Activated CD4-positive, alpha-beta T cell treated with anti-CD3 and anti-CD28 coated beads, Interleukin-2, Interleukin-6, amounts not matched to agents 100 ng/mL and 50 ng/mL, durations not matched to agents 16 hours and 8 hours (primary cell): Measurements from ENCODE around the gene RBM46.

Experiments used
- DNase-seq: peaks from one replicate; pipeline ENCODE4 v3.0.0-alpha.2; 2020

RBM46 gene

GRCh38 chr4:154781126-154781982 is at the start of gene RBM46:
Gene RBM46 (plus strand): TSS chr4:154781272. CDS start chr4:154796753, 15,481 bp downstream.
- no peak for DNase-seq

DNA sequence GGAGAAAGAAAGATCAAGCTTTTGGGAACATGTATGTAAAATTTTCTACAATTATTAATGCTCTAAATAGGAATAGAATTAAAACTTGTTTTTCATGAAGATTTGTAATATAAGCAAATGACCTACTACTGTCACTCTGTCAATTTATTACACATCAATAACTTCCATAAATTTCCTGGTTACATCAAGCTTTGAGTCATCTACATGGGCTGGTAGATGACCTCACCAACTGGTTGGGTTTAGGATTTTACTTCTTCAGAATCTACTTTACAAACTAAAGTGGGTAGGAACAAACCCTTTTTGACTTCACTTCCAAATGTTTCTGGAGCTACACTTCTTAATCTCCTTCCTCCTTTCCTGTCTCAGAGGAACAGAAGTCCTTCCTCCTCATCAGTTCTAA is 49.3 kb upstream of the RBM46 start:
- no peak for DNase-seq

- no peak for DNase-seq
Measured at GRCh38 chr4:154732669-154733068, 48.4 kb upstream of the RBM46 start.

DNA sequence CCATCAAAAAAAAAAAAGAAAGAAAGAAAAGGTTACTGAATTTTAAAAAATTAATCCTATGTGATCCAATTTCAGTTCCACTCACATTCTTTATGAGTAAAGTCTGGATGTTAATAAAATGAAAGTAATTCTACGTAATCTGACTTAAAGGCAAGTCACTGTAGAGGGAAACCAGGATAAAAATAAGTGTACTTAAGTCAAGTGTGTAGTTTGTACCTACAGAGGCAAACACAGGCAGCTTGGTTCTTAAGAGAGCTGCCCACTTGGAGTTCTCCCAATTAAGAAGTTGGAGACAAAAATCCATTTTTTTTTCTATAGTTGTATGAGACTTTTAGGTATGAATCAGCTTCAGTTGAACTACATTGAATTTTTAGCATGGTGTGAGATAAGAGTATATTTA is 44.3 kb upstream of the RBM46 start:
- no peak for DNase-seq

DNA sequence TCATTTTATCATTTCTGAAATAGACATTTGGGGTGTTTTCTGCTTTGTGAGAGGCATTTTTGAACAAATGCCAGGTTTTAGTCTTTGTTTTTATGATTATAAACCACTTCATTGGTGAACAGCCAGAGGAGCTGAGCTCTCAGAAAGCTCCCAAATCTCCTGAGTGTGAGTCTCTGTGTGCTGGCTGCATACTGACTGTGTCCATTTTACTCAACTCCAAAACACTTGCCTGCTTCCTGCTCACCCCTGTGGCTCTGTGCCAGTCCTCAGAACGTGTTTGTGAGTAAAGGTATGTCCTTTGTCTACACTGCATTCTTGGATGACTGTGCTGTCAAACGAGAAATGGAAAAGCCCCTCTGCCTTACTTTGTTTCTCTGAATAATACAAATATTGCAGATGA is 42.6 kb upstream of the RBM46 start:
- DNase-seq = no peak

DNA sequence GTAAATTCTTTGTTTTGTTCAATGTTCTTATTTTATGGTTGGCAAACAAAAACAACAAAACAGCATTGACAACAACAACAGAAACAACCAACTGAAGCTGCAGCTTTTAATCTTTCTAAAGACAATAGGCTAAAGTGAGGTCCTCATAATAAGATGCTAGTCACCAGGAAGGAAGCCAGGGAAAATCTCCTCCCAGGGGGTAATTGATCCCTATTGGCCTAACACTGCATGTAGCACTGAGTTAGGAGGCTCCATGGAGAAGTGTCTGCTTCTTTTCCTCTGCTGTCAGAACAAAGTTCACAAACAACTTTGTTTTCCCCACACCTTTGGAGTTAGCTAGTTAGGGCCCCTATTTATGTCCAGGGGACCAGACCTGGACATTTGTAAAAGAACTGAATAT is 42.0 kb upstream of the RBM46 start:
- no peak for DNase-seq

- no peak for DNase-seq
Measured at GRCh38 chr4:154740462-154740861, 40.6 kb upstream of the RBM46 start.

GRCh38 chr4:154741131-154741665 is 39.9 kb upstream of the RBM46 start:
- no peak for DNase-seq

- no peak for DNase-seq
Measured at GRCh38 chr4:154741922-154742850, 38.9 kb upstream of the RBM46 start.

- DNase-seq = peak; percentile 48
Measured at GRCh38 chr4:154743683-154744340, 37.3 kb upstream of the RBM46 start, which contains the start of gene LRAT. Gene LRAT (plus strand): TSS chr4:154744000. CDS start chr4:154744327, 327 bp downstream.

- no peak for DNase-seq
Measured at GRCh38 chr4:154744341-154744926, 36.6 kb upstream of the RBM46 start.

- DNase-seq = no peak
Measured at GRCh38 chr4:154757713-154758112, 23.4 kb upstream of the RBM46 start.

GRCh38 chr4:154760895-154761294 is 20.2 kb upstream of the RBM46 start:
- no peak for DNase-seq

GRCh38 chr4:154778264-154778663 is 2.8 kb upstream of the RBM46 start:
- DNase-seq = no peak

- DNase-seq = no peak
Measured at GRCh38 chr4:154779362-154779947, 1.6 kb upstream of the RBM46 start.

DNA sequence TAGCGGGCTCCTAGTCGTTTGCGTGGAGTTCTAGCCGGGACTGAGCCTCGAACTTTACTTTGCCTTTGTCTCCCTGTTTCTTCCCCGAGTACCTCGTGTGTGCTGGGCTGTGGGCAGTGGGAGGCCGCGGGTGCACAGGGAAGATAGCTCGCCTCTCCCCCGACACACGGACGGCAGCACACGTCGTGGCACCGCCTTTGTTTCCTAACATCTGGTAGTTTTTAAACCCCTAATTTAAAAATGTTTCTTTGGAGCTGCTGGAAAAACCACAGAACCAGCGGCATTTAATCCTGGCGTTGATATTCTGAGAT is 866 bp downstream of the RBM46 start:
- no peak for DNase-seq

DNA sequence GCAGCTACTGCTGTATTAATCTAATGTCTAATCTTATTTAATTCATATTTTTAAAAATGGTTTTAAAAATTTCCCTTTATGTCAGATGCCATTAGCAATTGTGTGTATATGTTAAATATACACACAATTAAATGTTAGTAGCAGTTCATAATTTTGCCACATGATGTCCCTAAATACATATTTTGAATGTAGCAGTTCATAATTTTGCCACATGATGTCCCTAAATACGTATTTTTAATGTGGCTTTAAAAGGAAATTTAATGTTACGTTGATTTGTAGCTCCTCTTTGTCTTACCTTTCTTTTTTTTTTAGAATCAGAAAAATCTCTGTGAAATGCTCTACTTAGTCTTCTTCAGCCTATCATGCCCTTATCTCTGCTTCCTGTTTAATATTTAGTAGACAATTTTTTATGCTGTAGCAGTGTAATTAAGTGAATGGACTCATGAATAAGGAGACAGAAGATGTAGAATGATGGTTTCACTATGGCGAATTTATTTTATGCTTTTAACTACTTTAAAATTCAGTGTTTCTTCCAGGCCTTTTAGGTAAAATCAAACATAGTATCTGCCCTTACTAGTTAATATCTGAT is 26.1 kb downstream of the RBM46 start:
- DNase-seq = peak; percentile 21

GRCh38 chr4:154818230-154818629 is 37.2 kb downstream of the RBM46 start:
- no peak for DNase-seq

DNA sequence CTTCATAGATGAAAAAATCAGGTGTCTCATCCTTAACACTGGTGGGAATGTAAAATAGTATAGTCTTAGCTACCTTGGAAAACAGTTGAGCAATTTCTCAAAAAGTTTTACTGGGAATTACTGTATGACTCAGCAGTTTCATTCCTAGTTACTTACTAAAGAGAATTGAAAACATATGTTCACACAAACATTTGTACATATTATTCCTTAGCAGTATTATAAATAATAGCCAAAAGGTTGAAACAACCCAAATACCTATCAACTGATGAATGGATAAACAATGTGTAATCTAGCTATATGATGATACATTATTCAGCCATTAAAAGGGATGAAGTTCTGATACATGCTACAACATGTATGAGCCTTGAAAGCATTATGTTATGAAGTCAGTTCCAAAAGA is 41.7 kb downstream of the RBM46 start:
- DNase-seq = no peak

- DNase-seq = no peak
Measured at GRCh38 chr4:154836030-154836429, 55.0 kb downstream of the RBM46 start.

GRCh38 chr4:154836513-154836912 is 55.4 kb downstream of the RBM46 start:
- no peak for DNase-seq

DNA sequence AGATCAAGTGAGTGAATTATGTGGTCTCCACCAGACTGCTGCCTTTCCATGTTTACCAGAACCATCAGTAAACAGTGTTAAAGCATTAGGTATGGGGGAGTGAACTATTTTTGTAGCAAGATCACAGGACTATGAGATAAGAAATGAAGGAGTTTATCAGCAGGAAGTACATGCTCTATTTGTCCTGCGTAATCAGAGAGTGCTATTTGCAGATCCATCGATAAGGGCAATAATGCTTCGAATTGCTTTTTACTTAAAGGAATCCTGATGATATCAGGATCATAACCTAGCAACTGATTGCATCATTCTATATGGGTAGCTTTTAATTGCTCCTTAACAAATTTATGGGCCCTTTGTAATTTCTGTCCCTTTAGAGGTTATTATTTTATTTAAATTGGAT is 57.1 kb downstream of the RBM46 start:
- no peak for DNase-seq
